Measurements from ENCODE around the gene DAPK3. TPM values are rescaled to one million over a fixed set of nuclear protein-coding genes. Genes with fewer than 3 reads are reported as not detected.

Gene DAPK3
- total RNA-seq, 4 donors from 2014 or later, result 54.6 to 89.0 (median 82.3) TPM

DNA sequence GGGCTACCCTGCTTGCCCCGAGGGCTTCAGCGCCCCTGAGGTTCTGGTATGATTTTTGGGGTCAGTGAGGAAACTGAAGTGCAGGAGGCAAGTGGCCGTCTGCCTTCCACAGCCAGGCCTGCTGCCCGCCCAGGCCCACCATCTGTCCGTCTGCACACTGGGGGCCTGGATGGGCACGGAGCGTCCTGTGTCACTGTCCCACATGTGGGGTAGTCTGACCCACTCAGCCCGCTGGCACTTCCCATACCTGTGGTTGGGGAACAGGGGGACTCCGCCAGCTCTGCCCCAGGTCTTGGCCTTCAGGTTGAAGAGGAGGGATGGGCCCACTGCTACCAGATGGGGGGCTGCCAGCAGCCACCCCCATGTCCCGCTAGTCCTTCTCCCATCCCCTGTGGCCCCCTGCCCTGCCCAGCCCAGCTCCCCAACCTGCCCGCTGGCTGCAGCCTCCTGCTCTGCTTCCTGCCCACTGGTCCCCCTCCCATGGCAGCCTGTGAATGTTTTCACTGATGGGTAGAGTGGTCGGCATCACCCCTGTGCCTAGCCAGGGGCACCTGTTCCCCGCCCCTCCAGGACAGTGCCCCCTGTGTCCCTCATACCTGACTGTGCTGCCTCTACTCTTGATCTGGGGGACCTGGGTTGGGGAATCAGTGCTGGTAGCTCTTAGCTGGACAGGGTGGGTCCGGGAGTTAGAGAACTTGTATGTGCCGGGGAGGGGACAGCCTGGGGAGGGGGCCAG lies 46.2 kb upstream of the DAPK3 start:
- 92 to 100% methylated on average over 4 to 15 of the region's 15 CpGs for WGBS, 2 donors (ENCODE audit: low coverage in 1 of 2)
- TF ChIP-seq POLR2AphosphoS5 (IDR thresholded peaks at IDR 0.05) (no peak), EP300 (IDR thresholded peaks at IDR 0.05; ENCODE audit: low read depth) (no peak), CTCF (IDR thresholded peaks at IDR 0.05) (no peak), POLR2A (IDR thresholded peaks at IDR 0.05) (no peak)
- DNase-seq, result no peak
- H3K36me3 ChIP-seq, result peaks cover 0 to 8% (median 0%) of the 10 kb centered on the region in 4 donors
- peak overlapping the region in 1 of 4 donors; percentile 82 for H3K27ac ChIP-seq
- H3K9me3 ChIP-seq, result no peaks in the 10 kb centered on the region
- in situ Hi-C loops (cut with MboI; ENCODE audit: low pct_ligation_motif_present in 1 of 4, low pct_unique_long_range_greater_than_20kb in 1 of 4, low sequenced_read_pairs in 3 of 4) (no loop called here), intact Hi-C loops (cut with DNase I; ENCODE audit: low total_unique reads) (no loop called here)
- H3K27me3 ChIP-seq, result no peaks in the 10 kb centered on the region
- peaks cover 19 to 58% (median 30%) of the 10 kb centered on the region in 4 donors for H3K4me1 ChIP-seq
- no peak overlapping the region for H3K4me3 ChIP-seq

DNA sequence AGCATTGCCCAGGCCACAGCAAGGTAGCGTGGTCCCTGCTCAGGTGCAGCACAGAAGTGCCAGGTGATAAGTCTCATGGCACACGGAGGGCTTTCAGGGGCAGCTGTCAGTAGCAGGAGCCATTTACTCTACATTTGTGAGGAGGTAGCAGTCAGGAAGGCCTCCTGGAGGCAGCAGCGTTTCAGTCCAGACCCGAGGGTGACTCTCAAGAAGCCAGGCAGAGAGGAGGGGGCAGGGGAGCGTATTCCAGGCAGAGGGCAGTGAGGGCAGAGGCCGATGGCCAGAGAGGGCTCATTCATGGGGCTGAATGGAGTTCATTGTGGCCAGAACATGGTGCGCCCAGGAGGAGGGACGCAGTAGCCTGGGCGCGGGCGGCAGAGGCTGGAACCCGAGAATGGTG lies 45.6 kb upstream of the DAPK3 start:
- in situ Hi-C loops (cut with MboI; ENCODE audit: low pct_ligation_motif_present in 1 of 4, low pct_unique_long_range_greater_than_20kb in 1 of 4, low sequenced_read_pairs in 3 of 4) (no loop called here), intact Hi-C loops (cut with DNase I; ENCODE audit: low total_unique reads) (no loop called here)
- H3K27ac ChIP-seq, result peak overlapping the region; percentile 59 to 82 (median 68)
- peaks cover 21 to 60% (median 31%) of the 10 kb centered on the region in 4 donors for H3K4me1 ChIP-seq
- H3K27me3 ChIP-seq, result no peaks in the 10 kb centered on the region
- 82 to 100% methylated on average over 2 to 12 of the region's 12 CpGs for WGBS, 2 donors (ENCODE audit: low coverage in 1 of 2)
- no peaks in the 10 kb centered on the region for H3K9me3 ChIP-seq
- H3K36me3 ChIP-seq, result peaks cover 0 to 8% (median 0%) of the 10 kb centered on the region in 4 donors
- DNase-seq, result no peak
- no peak overlapping the region for H3K4me3 ChIP-seq
- TF ChIP-seq POLR2AphosphoS5 (IDR thresholded peaks at IDR 0.05), result no peak
- TF ChIP-seq EP300 (IDR thresholded peaks at IDR 0.05; ENCODE audit: low read depth), result no peak
- TF ChIP-seq POLR2A (IDR thresholded peaks at IDR 0.05), result no peak
- no peak for TF ChIP-seq CTCF (IDR thresholded peaks at IDR 0.05)

- intact Hi-C loops (cut with DNase I; ENCODE audit: low total_unique reads) (no loop called here), in situ Hi-C loops (cut with MboI; ENCODE audit: low pct_ligation_motif_present in 1 of 4, low pct_unique_long_range_greater_than_20kb in 1 of 4, low sequenced_read_pairs in 3 of 4) (no loop called here)
- H3K9me3 ChIP-seq, result no peaks in the 10 kb centered on the region
- H3K36me3 ChIP-seq, result peaks cover 0 to 8% (median 0%) of the 10 kb centered on the region in 4 donors
- H3K4me3 ChIP-seq, result peak overlapping the region in 1 of 4 donors; percentile 2
- WGBS, 2 donors (ENCODE audit: low coverage in 1 of 2), result 59 to 100% methylated on average over 3 to 33 of the region's 37 CpGs
- H3K27me3 ChIP-seq, result no peaks in the 10 kb centered on the region
- peak overlapping the region; percentile 59 to 82 (median 68) for H3K27ac ChIP-seq
- peaks cover 25 to 66% (median 37%) of the 10 kb centered on the region in 4 donors for H3K4me1 ChIP-seq
- no peak for DNase-seq
- TF ChIP-seq CTCF (IDR thresholded peaks at IDR 0.05) (no peak), EP300 (IDR thresholded peaks at IDR 0.05; ENCODE audit: low read depth) (no peak)
These were observed 45.0 kb upstream of the DAPK3 start for GRCh38 chr19:4015705-4016402.

All from transverse colon (tissue), 4 donors.